Large intestine (tissue), 12 donors: Measurements from ENCODE around the gene LCN12. TPM values are rescaled to one million over a fixed set of nuclear protein-coding genes. Genes with fewer than 3 reads are reported as not detected.

Experiments used
- DNase-seq, 2 donors: peaks; one replicate each; pipeline versions ENCODE4 v3.0.0 to v3.0.0-alpha.2; 2013
- H3K27ac ChIP-seq: one replicate; pipeline ENCODE4 v1.5.1; 2013; ENCODE audit warnings: low read length
- H3K27me3 ChIP-seq: 2 replicates; pipeline ENCODE4 v1.6.1; 2013; ENCODE audit warnings: low read length; ENCODE audit not compliant: control insufficient read depth, insufficient read depth
- H3K36me3 ChIP-seq: 2 replicates; pipeline ENCODE4 v1.6.1; 2013; ENCODE audit warnings: low read length; ENCODE audit not compliant: control insufficient read depth, insufficient read depth
- H3K4me1 ChIP-seq: one replicate; pipeline ENCODE4 v1.6.1; 2013; ENCODE audit warnings: low read length; ENCODE audit not compliant: control insufficient read depth, insufficient read depth
- H3K4me3 ChIP-seq: one replicate; pipeline ENCODE4 v1.5.1; 2013; ENCODE audit warnings: low read length
- H3K9me3 ChIP-seq: one replicate; pipeline ENCODE4 v1.6.1; 2013; ENCODE audit warnings: mild to moderate bottlenecking, low read depth, low read length, moderate library complexity; ENCODE audit not compliant: control insufficient read depth
- WGBS: methylation state at CpG from one replicate; pipeline ENCODE4 v1.1.5; 2013; ENCODE audit warnings: low lambda C conversion rate; ENCODE audit not compliant: insufficient coverage; 5-methylcytosine and 5-hydroxymethylcytosine counted together
- long read RNA-seq, 11 donors: transcript quantifications; one replicate each; lab custom pipeline, GENCODE V29; 2026
- polyA plus RNA-seq: library from polyadenylated mRNA; unstranded; fragments of 120-200 nt; gene quantifications from one replicate; pipeline ENCODE4 v1.2.1, GENCODE V29; 2013

LCN12 gene, protein sequence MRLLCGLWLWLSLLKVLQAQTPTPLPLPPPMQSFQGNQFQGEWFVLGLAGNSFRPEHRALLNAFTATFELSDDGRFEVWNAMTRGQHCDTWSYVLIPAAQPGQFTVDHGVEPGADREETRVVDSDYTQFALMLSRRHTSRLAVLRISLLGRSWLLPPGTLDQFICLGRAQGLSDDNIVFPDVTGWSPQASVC
- 121 TPM for polyA plus RNA-seq
- long read RNA-seq, donor 1, result 0 reads
- long read RNA-seq, donor 2, partial matches to known transcripts, result 0 of 14 reads
- long read RNA-seq, donor 2, other reads (novel, unspliced or antisense), result 12 of 14 reads
- long read RNA-seq, donor 3, result 0 reads
- long read RNA-seq, donor 4, result 0 reads
- long read RNA-seq, donor 5, partial matches to known transcripts, result 0 of 6 reads
- long read RNA-seq, donor 5, other reads (novel, unspliced or antisense), result 6 of 6 reads
- long read RNA-seq, donor 6, partial matches to known transcripts, result 0 of 10 reads
- long read RNA-seq, donor 6, other reads (novel, unspliced or antisense), result 7 of 10 reads
- long read RNA-seq, donor 7, partial matches to known transcripts, result 5 of 7 reads
- long read RNA-seq, donor 7, other reads (novel, unspliced or antisense), result 0 of 7 reads
- long read RNA-seq, donor 8, partial matches to known transcripts, result 17 of 36 reads
- long read RNA-seq, donor 8, other reads (novel, unspliced or antisense), result 16 of 36 reads
- long read RNA-seq, donor 9, partial matches to known transcripts, result 9 of 11 reads
- long read RNA-seq, donor 9, other reads (novel, unspliced or antisense), result 0 of 11 reads
- long read RNA-seq, donor 10, partial matches to known transcripts, result 0 of 13 reads
- long read RNA-seq, donor 10, other reads (novel, unspliced or antisense), result 11 of 13 reads
- long read RNA-seq, donor 11, partial matches to known transcripts, result 0 of 2 reads
- long read RNA-seq, donor 11, other reads (novel, unspliced or antisense), result 0 of 2 reads

DNA sequence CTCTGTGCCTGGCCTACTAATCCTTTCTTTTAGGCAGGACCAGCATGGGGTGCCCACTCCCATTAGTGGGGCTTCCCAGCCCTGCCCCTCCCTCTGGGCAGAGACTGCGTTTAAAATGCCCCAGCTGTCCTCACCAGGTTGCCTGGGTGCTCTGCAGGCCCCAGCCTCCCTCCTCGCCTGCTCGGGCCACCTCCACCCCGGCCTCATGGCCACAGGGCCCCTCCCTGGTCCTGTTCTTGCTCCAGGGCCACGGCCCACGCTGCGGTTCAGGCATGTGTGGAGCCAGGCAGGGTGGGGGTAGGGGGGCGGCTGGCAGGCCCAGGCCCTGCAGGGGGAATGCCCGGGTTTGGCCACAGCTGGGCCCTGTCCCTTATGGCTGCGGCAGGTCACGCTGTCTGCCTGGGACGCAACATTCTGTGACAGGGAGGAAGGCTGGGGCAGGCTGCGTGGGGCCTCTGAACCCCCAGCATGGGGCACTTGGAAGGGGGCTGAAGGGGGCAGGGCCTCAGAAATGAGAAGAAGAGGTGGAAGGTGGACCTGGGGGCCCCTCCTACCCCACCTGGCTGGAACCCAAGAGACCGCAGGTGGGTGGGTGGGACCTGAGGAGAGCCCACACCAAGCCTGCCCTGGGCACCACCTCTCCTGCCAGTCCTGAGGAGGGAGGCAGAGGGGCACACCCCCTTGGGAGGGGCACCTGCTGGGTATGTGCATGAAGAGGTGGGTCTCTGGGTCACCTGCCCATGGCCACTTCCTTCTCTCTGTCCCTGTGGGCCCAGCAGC is at the start of gene LCN12:
TSS of gene LCN12 (plus strand) at position 733 of the 780 bp plus-strand sequence. CDS start 55 bp downstream, outside the sequence.
- peak within 1 kb of the TSS; percentile 10 for H3K4me3 ChIP-seq
- H3K36me3 ChIP-seq, result peaks cover 6% of the 10 kb centered on the region
- peaks cover 4% of the 10 kb centered on the region for H3K9me3 ChIP-seq
- peak within 1 kb of the TSS; percentile 99 for H3K27ac ChIP-seq
- peak in 1 of 2 donors; percentile 66 for DNase-seq
- no peaks in the 10 kb centered on the region for H3K27me3 ChIP-seq
- WGBS, result no CpG with 5 or more reads among the region's 14 CpGs
- peaks cover 36% of the 10 kb centered on the region for H3K4me1 ChIP-seq

DNA sequence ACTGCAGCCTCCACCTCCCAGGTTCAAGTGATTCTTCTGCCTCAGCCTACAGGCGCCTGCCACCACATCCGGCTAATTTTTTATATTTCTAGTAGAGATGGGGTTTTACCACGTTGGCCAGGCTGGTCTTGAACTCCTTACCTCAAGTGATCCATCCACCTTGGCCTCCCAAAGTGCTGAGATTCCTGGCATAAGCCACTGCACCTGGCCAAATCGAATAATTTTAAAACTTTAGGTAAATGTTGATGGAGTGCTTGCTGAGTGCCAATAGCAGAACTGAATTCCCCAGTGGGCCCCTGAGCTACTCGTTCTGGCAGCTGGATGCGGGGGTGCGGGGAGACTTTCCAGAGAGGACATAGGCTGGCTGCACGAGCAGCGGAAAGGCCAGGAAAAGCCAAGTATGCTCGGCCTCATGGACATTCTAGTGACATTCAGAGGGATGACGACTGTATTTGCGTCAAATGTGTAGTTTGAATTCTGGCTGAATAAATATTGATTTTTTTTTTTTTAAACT is 49.0 kb upstream of the LCN12 start:
- Histone ChIP-seq H3K4me1 (peaks cover 28% of the 10 kb centered on the region), H3K27me3 (no peaks in the 10 kb centered on the region), H3K36me3 (peaks cover 67% of the 10 kb centered on the region), H3K4me3 (no peak overlapping the region), H3K9me3 (no peaks in the 10 kb centered on the region), H3K27ac (peak overlapping the region; percentile 94)
- DNase-seq, result peak in 1 of 2 donors; percentile 40
- no CpG with 5 or more reads among the region's 12 CpGs for WGBS

DNA sequence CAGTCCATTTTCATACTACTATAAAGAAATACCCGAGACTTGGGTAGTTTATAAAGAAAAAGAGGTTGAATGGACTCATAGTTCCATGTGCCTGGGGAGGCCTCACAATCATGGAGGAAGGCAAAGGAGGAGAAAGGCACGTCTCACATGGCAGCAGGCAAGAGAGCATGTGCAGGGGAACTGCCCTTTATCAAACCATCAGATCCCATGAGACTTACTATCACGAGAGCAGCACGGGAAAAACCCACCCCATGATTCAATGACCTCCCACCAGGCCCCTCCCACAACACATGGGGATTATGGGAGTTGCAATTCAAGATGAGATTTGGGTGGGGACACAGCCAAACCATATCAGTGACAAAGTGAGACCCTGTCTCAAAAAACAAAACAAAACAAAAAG is 45.8 kb upstream of the LCN12 start:
- Histone ChIP-seq H3K4me1 (peaks cover 21% of the 10 kb centered on the region), H3K27ac (no peak overlapping the region), H3K9me3 (no peaks in the 10 kb centered on the region), H3K36me3 (peaks cover 62% of the 10 kb centered on the region), H3K4me3 (no peak overlapping the region), H3K27me3 (no peaks in the 10 kb centered on the region)
- DNase-seq, result no peak
- no CpG with 5 or more reads among the region's 4 CpGs for WGBS

DNA sequence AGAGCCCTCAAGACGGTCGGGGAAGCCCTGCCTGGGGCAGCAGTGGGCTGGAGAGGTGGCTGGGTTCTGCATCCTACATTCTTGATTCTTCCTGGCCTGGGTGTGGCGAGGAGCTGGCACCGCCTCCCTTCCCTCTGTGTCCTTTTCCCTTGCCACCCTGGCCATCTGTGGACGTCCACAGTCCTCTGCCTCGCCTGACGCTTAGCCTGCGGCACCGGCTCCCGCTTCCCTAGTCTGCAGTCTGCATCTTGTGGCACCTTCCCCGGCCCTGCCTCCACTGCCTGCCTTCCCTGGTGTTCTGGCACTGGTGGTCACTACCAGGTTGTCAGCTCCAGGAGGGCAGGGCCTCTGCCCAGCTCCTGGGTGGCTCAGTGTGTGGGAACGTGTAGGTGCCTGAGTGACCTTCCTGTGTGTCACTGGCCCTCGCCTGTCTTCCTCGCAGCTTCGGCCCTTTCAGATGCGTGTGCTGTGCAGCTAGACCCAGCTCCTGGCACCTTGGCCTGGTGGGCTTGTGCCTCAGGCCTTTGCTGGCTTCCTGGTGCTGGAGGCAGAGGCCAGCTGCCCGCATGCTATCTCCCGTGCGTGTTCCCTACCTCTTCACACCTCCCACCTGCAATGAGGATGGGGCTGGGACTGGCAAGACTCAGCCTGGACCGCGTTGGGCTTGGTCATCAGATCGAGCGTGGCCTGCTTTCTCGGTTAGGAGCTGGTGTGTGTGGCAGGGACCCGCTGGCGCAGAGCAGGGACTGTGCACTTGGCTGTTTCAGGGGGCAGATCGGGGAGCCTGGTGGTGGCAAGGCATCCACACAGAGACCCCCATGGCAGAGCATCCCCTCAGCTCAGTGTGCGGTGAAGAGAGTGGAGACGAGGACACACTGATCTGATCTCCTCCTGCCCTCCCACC is 44.8 kb upstream of the LCN12 start:
- Histone ChIP-seq H3K27me3 (no peaks in the 10 kb centered on the region), H3K9me3 (no peaks in the 10 kb centered on the region), H3K4me3 (no peak overlapping the region), H3K27ac (no peak overlapping the region), H3K4me1 (peaks cover 11% of the 10 kb centered on the region), H3K36me3 (peaks cover 59% of the 10 kb centered on the region)
- WGBS, result no CpG with 5 or more reads among the region's 29 CpGs
- no peak for DNase-seq

DNA sequence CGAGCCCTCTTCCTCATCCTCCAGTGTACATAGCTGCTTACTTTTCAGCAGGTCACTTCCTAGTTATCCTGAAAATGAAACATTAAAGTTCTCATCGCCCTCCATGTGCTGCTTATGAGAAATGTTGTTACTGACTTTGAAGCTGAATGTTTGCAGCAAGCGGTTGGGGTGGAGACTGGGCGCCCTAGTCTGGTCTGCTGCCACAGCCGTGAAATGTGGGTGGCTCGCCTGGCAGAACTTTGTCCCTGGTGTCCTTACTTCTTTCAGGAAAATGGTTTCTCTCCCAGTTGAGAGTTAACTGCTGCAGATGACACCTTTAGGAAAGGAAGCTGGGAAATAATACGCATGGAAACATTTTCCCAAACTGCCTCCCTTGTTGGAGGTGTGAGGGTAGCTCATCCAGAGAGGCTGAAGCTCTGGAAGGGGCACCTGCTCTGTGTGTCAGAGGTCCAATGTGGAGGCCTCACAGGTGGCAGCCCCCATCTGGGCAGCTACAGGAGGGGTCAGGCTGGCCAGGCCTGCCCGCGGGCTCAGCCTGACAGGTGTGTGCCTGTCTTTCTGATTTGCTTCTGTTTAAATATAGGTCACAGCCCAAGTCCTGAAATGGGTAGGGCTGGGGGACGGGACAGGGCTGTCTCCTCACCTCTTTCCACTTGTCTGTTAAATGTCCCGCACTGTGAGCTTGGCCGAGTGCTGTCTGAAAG is 41.7 kb upstream of the LCN12 start:
- H3K9me3 ChIP-seq, result no peaks in the 10 kb centered on the region
- H3K4me3 ChIP-seq, result no peak overlapping the region
- H3K36me3 ChIP-seq, result peaks cover 64% of the 10 kb centered on the region
- H3K27me3 ChIP-seq, result no peaks in the 10 kb centered on the region
- no peaks in the 10 kb centered on the region for H3K4me1 ChIP-seq
- no peak overlapping the region for H3K27ac ChIP-seq
- WGBS, result 100% methylated on average over 1 of the region's 12 CpGs
- no peak for DNase-seq

DNA sequence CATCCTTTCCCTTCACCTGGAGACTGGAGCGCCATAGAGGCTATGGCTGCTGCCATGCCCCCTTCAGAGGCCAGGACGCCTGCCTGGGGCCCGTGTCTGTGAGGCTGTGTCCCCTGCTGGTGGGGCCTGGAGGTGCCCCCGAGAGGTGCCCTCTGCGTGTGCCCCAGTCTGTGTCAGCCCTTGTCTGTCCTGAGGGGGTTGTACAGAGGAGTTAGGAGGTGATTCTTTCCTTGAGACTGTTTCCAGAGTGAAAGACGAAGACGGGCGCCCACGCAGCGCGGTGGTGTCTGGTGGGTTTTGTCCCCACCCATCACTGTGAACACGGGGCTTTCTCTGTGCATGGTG is 41.2 kb upstream of the LCN12 start:
- H3K27me3 ChIP-seq, result no peaks in the 10 kb centered on the region
- H3K27ac ChIP-seq, result no peak overlapping the region
- no peaks in the 10 kb centered on the region for H3K9me3 ChIP-seq
- WGBS, result 95% methylated on average over 6 of the region's 12 CpGs
- DNase-seq, result no peak
- no peak overlapping the region for H3K4me3 ChIP-seq
- H3K4me1 ChIP-seq, result no peaks in the 10 kb centered on the region
- peaks cover 69% of the 10 kb centered on the region for H3K36me3 ChIP-seq

DNA sequence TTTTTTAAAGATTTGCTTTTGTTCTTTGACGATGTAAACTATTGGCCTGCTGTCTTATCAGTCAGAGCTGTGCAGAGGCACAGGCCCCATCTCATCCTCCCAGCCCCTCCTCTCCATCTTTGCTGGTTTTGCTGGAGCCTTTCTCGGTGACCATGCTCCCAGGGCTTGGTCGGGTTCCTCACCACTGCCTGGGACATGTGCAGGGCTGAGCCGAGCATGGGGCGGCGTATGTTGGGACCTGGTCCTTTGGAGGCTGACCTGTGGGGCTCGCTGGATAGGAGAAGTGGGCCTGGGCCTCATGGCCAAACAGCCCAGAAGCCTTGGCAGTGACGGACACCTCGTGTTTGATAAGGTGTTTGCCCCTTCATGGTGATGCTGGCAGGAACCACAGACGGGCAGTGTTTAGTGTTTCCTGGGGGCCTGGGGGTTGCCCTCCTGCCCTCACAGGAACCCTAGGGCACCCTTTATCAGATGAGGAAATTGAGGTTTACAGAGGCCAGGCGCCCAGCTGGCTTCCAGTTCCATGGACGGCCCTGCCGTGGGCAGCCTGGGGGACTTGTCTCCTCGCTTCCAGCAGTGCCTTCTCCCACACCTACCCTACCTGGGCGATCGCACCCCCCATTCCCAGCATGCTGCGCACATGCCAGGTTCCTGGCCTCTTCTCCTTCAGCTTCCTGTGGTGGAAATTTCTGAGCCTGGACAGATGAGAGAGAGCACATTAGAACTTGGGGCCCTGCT is 38.2 kb upstream of the LCN12 start:
- Histone ChIP-seq H3K36me3 (peaks cover 65% of the 10 kb centered on the region), H3K27me3 (no peaks in the 10 kb centered on the region), H3K4me3 (no peak overlapping the region), H3K9me3 (no peaks in the 10 kb centered on the region), H3K27ac (no peak overlapping the region), H3K4me1 (no peaks in the 10 kb centered on the region)
- no CpG with 5 or more reads among the region's 17 CpGs for WGBS
- no peak for DNase-seq

DNA sequence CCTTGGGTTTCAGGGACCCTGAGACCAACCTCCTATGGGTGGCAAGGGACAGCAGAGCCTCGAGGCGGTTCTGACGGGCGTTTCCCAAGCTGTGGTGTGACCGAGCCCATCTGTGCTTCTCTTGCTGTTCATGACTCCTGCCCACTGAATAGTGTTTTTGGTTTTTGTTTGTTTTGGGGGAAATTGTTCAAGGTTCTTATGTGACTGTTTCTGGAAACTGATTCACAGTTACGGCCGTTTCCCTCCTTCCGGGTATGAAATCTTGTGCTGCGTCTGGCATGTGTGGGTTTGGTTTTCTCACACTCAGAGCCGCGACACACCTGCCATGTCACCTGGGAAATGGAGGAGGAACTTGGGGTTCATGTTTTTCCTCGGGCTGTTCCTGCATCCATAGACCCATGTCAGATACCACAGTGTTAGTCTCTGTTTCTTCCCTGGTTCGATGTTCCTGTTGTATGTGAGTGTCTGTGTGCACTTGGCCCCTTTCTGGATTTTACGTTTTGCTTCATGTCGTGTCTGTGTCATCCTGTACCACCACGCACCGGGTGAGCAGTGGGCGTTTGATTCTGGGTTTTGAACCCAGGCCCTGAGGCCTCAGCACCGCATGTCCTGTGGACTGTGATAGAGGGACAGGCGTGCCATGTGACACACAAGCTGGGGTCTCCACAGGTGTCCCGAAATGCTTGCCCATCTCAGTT is 36.3 kb upstream of the LCN12 start:
- DNase-seq, result no peak

More for the DNA sequence above, 36.3 kb upstream of the LCN12 start:
- Histone ChIP-seq H3K4me3 (no peak overlapping the region), H3K4me1 (no peaks in the 10 kb centered on the region), H3K9me3 (no peaks in the 10 kb centered on the region), H3K27me3 (no peaks in the 10 kb centered on the region), H3K36me3 (peaks cover 57% of the 10 kb centered on the region), H3K27ac (no peak overlapping the region)
- WGBS, result no CpG with 5 or more reads among the region's 21 CpGs
